ENCODE results near the gene GPR75. TPM values are rescaled to one million over a fixed set of nuclear protein-coding genes. Genes with fewer than 3 reads are reported as not detected.

The GPR75 gene
- total RNA-seq, 2 experiments from 2014 or later = 1.6 to 2.0 TPM

- Mint-ChIP-seq H3K27ac (no peak overlapping the region), H3K9me3 (no peaks in the 10 kb centered on the region), H3K36me3 (ENCODE audit: low read depth) (peaks cover 93% of the 10 kb centered on the region), H3K4me3 (no peak overlapping the region), H3K4me1 (ENCODE audit: low read depth) (no peaks in the 10 kb centered on the region), H3K27me3 (no peaks in the 10 kb centered on the region)
- Histone ChIP-seq H3K27me3 (ENCODE audit: control insufficient read depth in 1 of 2, insufficient read depth in 2 of 2, low read length in 2 of 2) (no peaks in the 10 kb centered on the region), H3K27ac (ENCODE audit: low read depth in 1 of 2, low read length in 2 of 2) (no peak overlapping the region), H3K4me3 (ENCODE audit: low read length) (no peak overlapping the region), H3K36me3 (ENCODE audit: insufficient read depth, low read length) (peaks cover 90% of the 10 kb centered on the region), H3K9me3 (ENCODE audit: control insufficient read depth in 1 of 2, insufficient read depth in 1 of 2, low read length in 2 of 2) (no peaks in the 10 kb centered on the region), H3K4me1 (ENCODE audit: insufficient read depth, low read length) (no peaks in the 10 kb centered on the region)
- ChIA-PET CTCF (interaction anchor here (1.4 kb wide), 1 partner anchor 16 kb away, joined by 3 read pairs; no protein-coding TSS in a partner anchor), POLR2A (no interaction called here)
- intact Hi-C loops (cut with DNase I, micrococcal nuclease) = no loop called here
- ATAC-seq (ENCODE audit: poor library complexity) (no peak), DNase-seq (no peak)
- TF ChIP-seq CTCF (IDR thresholded peaks at IDR 0.05) = no peak
Measured at GRCh38 chr2:53886406-53887280, 26.9 kb upstream of the GPR75 start.

GRCh38 chr2:53884883-53885282, 25.1 kb upstream of the GPR75 start:
- no peaks in the 10 kb centered on the region for H3K27me3 Mint-ChIP-seq
- no peak for TF ChIP-seq CTCF (IDR thresholded peaks at IDR 0.05)
- Histone ChIP-seq H3K4me1 (ENCODE audit: insufficient read depth, low read length) (no peaks in the 10 kb centered on the region), H3K4me3 (ENCODE audit: low read length) (no peak overlapping the region), H3K27me3 (ENCODE audit: control insufficient read depth in 1 of 2, insufficient read depth in 2 of 2, low read length in 2 of 2) (no peaks in the 10 kb centered on the region), H3K36me3 (ENCODE audit: insufficient read depth, low read length) (peaks cover 90% of the 10 kb centered on the region), H3K27ac (ENCODE audit: low read depth in 1 of 2, low read length in 2 of 2) (no peak overlapping the region), H3K9me3 (ENCODE audit: control insufficient read depth in 1 of 2, insufficient read depth in 1 of 2, low read length in 2 of 2) (no peaks in the 10 kb centered on the region)
- POLR2A ChIA-PET = no interaction called here
- H3K4me1 Mint-ChIP-seq (ENCODE audit: low read depth) = no peaks in the 10 kb centered on the region
- ATAC-seq (ENCODE audit: poor library complexity) (no peak), DNase-seq (no peak)
- no peak overlapping the region for H3K4me3 Mint-ChIP-seq
- peaks cover 93% of the 10 kb centered on the region for H3K36me3 Mint-ChIP-seq (ENCODE audit: low read depth)
- no peaks in the 10 kb centered on the region for H3K9me3 Mint-ChIP-seq
- CTCF ChIA-PET = interaction anchor here (1.5 kb wide), 1 partner anchor 12 kb away, joined by 4 read pairs; no protein-coding TSS in a partner anchor
- no peak overlapping the region for H3K27ac Mint-ChIP-seq
- intact Hi-C loops (cut with DNase I, micrococcal nuclease) = no loop called here

- intact Hi-C loops (cut with DNase I, micrococcal nuclease) = no loop called here
Measured at GRCh38 chr2:53881986-53882385, 22.2 kb upstream of the GPR75 start.

More at GRCh38 chr2:53881986-53882385, 22.2 kb upstream of the GPR75 start:
- Mint-ChIP-seq H3K27ac (no peak overlapping the region), H3K4me3 (no peak overlapping the region), H3K9me3 (no peaks in the 10 kb centered on the region), H3K4me1 (ENCODE audit: low read depth) (no peaks in the 10 kb centered on the region), H3K36me3 (ENCODE audit: low read depth) (peaks cover 92% of the 10 kb centered on the region), H3K27me3 (no peaks in the 10 kb centered on the region)
- ChIA-PET POLR2A (no interaction called here), CTCF (interaction anchor here (0.5 to 1.2 kb wide), 2 partner anchors 9 to 40 kb away, joined by 3 to 4 read pairs; no protein-coding TSS in a partner anchor)
- H3K27ac ChIP-seq (ENCODE audit: low read depth in 1 of 2, low read length in 2 of 2) = no peak overlapping the region
- no peak overlapping the region for H3K4me3 ChIP-seq (ENCODE audit: low read length)
- no peak for TF ChIP-seq CTCF (IDR thresholded peaks at IDR 0.05)
- H3K9me3 ChIP-seq (ENCODE audit: control insufficient read depth in 1 of 2, insufficient read depth in 1 of 2, low read length in 2 of 2) = no peaks in the 10 kb centered on the region
- H3K27me3 ChIP-seq (ENCODE audit: control insufficient read depth in 1 of 2, insufficient read depth in 2 of 2, low read length in 2 of 2) = no peaks in the 10 kb centered on the region
- no peak for ATAC-seq (ENCODE audit: poor library complexity)
- H3K4me1 ChIP-seq (ENCODE audit: insufficient read depth, low read length) = no peaks in the 10 kb centered on the region
- no peak for DNase-seq
- peaks cover 80% of the 10 kb centered on the region for H3K36me3 ChIP-seq (ENCODE audit: insufficient read depth, low read length)
